NCI-H226 (cell line): ENCODE data around the gene MTG1.
"Not testable (repeated sequence)": the region's sequence is repeated elsewhere in the genome, so short reads cannot be mapped to it uniquely, and the experiment has no call there.

Experiments
- DNase-seq: peaks from one replicate; pipeline ENCODE4 v3.0.0-alpha.2; 2015

The MTG1 gene

DNA sequence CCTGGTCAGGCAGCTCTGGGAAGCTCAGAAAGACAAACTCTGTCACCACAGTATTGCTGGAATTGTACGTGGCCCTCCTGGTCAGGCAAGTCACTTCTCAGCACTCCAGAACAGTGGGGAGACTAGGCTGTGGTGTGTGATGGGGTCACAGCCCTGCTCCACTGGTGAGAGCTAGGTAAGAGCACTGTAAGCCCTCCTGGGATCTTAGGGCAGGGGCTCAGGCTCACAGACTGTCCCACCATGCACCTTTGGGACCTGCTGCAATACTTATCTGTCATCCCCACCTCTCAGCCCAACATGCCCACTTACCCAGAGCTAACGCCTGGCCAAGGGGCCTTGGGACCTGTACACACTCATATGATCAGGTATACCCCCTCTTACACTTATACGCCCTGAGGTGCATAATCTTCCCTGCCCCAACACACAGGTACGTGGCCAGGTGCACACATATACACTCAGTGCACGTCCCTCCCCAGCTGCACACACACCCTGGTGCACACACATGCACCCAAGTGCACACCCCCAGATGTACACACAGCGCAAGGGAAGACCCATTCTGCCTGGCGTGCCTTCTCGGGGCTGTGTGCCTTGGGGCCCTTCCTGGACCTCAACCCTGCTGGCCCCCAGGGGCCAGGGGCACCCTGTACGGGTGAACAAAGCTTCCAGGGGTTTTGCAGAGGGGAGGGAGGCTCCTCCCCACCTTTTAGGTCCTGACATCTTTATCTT, 38.1 kb downstream of the MTG1 start:
- not testable (repeated sequence) for DNase-seq

DNA sequence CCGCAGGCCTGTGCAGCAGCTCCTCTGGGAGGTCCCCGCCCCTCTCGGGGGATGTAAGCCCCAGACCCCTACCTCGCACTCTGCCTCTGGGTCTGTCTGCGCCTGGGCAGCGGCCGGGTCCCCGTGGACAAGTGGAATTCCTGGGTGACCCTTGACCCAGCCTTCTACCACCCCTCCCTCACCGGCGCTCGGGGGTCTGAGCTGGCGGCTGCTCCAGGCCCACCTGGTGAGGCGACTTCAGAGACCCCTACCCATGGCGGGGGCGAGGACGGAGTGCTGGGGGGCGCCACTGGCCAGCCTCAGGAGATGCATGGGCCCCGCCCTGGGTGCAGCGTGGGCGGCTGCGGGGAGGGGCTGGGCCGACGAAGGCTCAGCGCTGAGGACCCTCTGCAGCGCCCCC, 38.8 kb downstream of the MTG1 start:
- DNase-seq, result not testable (repeated sequence)

DNA sequence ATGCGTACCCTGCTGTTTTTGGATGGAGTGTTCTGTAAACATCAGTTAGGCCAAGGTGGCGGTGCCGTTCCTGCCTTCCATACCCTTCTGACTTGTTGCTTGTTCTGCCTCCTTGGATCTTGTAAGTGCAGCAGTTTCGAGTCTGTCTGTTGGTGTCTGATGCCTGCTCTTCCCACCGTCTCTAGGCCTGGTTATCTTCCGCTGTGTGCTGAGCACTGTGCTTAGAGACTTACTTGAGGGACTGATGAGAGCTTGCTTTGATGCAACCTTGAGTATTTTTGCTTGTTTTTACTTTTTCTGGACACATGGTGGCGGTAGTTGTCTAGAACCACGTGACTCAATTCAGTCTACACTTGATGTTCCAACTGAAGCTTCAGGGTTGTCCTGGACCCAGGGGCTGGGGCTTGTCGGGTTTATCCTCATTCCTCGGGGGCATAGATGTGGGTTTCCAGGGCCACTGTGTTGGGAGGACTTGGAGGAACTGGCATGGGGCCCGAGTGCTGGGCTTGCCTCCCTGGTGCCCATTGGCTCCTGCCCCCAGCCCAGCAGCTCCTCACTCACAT, 44.8 kb downstream of the MTG1 start:
- no peak for DNase-seq

DNA sequence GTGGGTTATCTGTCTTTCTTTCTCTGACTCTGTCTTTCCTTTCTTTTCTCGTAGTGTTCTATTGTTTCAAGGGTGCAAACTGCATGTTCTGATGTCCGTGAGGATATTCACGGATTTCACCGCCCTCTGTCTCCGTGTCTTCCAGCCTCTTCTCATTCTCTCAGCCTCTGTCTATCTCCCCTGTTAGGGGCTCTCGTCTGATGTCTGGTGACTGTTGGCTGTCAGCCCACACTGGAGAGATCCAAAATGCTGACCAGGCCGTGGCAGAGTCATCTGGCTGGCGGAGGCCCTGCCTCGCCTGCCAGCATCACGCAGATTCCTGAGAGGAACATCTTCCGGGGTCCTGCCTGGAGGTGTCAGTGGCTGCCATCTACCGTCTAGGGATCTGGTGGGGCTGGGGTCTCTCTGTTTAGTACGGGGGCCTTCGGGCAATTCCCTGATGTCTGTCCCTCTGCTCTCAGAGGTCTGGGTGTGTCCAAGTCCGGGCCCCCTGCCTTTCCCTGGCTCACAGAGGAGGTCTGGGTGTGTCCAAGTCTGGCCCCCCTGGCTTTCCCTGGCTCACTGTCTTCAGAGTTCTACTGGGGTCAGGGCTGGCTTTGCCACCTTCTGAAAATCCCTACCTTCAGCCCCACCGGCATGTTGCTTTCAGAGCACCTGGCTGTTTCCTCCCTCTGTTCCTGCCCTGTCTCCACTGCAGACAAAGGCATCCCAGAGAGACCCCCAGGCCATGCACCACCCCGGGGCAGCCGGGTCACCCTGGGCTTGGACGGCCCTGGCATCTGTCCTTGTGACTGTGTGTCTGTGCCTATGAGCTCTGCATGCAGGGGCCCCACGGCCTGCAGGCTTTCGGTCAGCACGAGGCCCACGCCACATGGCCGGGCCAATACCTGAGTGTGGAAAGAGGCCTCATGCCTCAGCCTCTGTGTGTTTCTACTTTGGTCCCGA, 45.8 kb downstream of the MTG1 start:
- no peak for DNase-seq

GRCh38 chr10:133440633-133441285, 46.8 kb downstream of the MTG1 start:
- DNase-seq, result no peak

DNA sequence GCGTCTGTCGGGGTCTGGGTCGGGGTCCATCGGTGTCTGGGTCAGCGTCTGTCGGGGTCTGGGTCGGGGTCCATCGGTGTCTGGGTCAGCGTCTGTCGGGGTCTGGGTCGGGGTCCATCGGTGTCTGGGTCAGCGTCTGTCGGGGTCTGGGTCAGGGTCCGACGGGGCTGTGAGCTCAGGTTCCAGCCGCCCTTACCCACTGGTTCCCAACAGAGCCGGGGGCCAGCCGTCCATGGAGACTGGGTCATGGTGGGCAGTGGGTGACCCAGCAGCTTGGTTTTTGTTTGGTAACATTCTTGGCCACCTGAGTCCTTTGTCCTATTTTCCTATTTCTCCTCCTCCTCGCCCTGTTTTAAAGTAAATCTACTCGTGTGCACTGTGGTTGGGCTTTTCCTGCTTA, 47.4 kb downstream of the MTG1 start:
- DNase-seq, result not testable (repeated sequence)

DNA sequence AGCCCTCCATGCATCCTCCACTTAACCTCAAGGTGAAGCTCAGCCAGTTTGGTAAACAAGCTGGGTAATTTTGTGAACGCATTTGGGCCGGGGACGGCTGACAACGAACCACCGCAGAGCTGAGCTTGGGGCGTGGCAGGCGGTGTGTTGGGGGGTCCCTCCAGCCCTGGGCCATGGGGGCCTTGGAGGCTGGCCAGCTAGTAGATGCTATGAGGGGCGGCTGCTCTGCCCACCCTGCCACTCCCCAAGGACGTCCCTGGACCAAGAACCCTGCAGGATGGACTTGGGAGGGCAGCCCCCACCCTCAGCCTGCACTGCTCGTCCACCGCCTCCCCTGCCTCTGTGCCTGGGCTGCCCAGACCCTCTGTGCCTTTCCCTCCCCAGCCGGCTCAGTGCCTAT, 47.8 kb downstream of the MTG1 start:
- no peak for DNase-seq

DNA sequence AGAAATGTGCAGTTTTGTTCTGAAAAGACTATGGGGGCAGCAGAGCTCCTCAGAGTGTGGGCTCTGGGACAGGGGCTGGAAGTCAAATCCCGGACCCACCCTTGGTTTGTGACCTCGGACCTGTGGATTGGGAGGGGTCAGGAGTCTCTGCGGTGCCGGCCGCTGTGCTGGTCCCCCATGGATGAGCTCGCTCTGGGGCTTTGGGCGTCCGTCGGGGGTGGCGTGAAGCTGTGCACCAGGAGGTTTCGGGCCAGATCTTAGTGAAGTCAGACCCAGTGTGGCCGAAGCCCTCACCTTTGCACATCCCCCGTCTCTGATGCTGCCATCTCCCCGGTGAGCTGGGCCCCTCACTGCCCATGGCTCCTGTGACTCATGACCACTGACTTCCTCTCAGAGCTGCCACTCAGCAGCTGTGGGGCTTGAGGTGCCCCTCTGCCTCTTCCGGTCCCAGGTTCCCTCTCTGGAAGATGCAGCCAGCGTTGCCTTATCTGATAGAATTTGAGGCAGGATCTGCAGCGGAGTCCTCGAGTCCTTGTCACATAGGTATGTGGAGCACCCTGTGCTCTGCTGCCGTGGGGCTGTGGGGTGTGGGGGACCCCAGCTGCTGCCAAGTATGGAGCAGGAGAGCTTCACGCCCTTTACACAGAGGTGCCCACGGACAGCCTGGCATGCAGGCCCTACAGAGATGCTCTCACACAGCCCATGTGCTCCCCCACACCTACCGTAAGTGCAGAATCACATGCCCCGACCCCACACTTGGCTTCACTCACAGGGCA, 48.4 kb downstream of the MTG1 start:
- no peak for DNase-seq

DNA sequence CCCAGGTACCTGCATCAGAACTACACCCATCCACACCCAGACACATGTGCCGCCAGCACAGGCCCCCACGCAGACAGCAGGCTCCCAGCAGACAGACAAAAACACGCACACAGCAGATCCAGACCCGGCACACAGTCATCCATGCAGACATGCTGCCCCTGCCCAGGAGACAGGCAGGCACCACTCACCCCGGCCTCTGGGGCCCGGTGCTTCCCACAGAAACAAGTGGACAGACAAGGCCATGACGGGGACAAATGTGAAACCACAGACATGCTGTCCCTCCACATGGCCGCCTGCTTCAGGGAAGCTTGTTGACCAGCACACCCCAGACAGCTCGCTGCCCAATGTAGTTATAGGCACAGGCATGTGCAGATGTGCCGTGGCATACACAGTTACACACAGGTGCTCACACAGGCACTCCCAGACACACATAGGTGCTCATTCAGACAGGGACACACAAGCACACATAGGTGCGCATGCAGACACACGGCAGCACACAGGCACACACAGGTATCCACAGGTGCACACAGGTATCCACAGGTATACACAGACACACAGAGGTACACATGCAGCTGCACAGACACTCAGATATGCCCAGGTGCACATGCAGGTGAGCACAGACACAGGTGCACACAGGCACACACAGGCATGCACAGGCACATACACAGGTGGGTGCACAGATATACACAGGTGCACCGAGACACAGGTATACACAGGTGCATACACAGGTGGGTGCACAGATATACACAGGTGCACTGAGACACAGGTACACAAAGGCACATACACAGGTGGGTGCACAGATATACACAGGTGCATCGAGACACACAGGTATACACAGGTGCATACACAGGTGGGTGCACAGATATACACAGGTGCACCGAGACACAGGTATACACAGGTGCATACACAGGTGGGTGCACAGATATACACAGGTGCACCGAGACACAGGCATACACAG, 49.3 kb downstream of the MTG1 start:
- DNase-seq, result no peak

DNA sequence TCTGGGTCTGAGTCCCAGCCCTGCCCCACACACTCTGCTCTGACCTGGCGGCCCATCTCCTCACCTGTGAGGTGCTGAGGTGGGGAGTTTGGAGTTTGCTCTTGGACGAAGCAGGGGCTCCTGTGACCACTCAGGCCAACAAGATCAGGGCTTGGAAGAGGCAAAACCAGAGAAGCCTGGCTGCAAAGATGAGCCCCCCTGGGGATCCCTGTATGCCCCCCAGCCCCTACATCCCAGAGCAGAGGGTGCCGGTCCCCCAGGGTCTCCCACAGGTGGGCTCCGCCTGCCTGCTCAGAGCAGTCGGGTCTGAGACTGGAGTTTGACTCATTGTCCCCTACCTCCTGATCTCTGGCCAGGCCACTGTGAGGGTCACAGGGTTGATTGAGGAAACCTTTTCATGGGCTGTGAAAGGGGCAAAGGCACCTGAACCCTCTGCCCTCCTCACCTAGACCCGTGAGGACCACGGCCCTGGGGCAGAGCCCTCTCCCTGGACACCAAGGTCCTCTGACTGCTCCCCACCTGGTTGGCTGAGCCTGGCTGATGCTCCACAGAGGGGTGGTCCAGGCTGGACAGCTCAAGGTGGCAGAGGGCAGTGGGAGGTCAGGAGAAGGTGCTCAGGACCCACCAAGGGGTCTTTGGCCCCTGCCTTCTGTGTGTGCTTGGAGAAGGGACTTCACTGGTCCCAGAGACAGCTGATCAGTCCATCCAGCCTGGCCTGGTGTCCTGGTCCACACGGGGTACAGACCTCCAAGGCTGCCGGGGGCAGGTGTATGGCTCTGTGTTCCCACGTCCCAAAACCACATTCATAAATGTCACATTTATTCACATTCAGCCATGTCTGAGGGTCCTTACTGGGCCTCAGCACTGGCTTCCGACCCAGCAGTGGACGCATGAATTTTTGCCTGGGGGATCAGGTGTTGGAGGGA, 50.6 kb downstream of the MTG1 start:
- no peak for DNase-seq

- DNase-seq, result no peak
Observed at GRCh38 chr10:133445268-133445732, 51.3 kb downstream of the MTG1 start.

- no peak for DNase-seq
Observed at GRCh38 chr10:133445751-133446708, 52.1 kb downstream of the MTG1 start.

- DNase-seq, result no peak
Observed at GRCh38 chr10:133446979-133447378, 53.0 kb downstream of the MTG1 start.

DNA sequence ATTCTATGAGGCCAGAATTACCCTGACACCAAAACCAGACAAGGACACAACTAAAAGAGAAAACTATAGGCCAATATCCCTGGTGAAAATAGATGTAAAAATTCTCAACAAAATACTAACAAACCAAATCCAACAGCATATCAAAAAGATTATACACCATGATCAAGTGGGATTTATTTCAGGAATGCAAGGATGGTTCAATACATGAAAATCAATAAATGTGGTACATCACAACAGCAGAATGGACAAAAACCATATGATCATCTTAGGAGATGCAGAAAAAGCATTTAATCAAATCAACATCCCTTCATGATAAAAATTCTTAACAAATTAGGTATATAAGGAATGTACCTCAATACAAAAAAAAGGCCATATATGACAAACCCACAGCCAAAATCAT, 54.2 kb downstream of the MTG1 start:
- no peak for DNase-seq

- DNase-seq, result no peak
Observed at GRCh38 chr10:133451346-133451745, 57.4 kb downstream of the MTG1 start.

DNA sequence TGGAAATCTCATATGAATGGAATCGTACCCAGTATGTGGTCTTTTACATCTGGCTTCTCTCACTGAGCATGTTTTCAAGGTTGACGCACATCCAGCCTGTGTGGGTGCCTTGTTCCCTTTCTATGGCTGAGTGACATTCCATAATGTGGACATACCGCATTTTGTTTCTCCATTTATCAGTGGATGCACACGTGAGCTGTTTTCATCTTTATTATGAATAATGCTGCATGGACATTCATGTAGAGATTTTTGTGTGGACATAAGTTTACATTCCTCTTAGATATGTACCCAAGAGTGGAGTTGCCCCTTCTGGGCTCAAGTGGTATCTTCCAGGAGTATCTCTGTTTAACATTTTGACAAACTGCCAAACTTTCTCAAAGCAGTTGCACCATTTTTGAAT, 58.5 kb downstream of the MTG1 start:
- DNase-seq, result no peak

DNA sequence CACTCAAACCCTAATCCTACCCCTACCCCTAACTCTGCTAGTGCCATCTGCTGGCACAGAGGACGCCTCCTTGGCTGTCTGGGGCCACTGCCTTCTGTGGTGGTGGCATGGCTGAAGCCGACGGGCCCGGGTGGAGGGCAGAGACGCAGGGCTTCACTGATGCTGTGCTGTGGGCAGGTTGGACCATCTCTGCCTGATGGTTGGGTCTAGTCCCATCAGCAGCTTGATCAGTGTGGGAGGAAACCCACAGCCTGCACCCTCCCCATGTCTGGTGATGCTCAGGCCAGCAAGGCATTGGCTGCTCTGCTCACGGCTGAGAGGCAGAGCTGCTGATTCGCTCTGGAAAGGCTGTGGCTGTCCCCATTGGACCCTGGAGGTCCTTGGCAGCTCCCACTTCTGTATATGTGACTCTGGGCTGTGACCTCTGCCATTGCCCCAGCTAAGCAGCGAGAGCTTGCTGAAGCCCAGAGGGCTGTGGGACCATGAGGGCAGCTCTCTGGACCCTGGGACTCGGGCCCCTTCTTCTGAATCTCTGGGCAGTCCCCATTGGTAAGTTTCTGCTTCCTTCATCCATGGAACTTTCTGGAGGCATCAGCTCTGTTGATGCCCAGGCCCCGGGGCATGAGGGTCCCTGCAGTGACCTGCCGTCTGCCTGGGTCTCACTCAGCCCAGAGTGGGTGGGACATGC, 59.7 kb downstream of the MTG1 start, which contains the start of gene SCART1:
SCART1 (plus strand) TSS at position 430 of the 688 bp plus-strand sequence; CDS start at position 483, 53 bp downstream.
- DNase-seq, result no peak
